Fibroblast of lung (primary cell): Measurements from ENCODE around the gene SHROOM4.

ENCODE experiments used
- CTCF ChIP-seq, 2 donors: IDR thresholded peaks in 1 of 2; conservative IDR thresholded peaks in 1 of 2; 1 replicate in 1 of 2; 2 replicates in 1 of 2; pipeline ENCODE4 v1.5.1; 2011 to 2012; ENCODE audit warnings: low read length in 2 of 2, control low read depth in 1 of 2, inconsistent platforms in 1 of 2, low read depth in 1 of 2, mild to moderate bottlenecking in 1 of 2
- EZH2 ChIP-seq: IDR thresholded peaks from 2 replicates; pipeline ENCODE4 v1.5.1; 2012; ENCODE audit warnings: low read length, control low read depth, mild to moderate bottlenecking; ENCODE audit errors: missing control alignments

GRCh38 chrX:50618788-50619558, 195.0 kb downstream of the SHROOM4 start:
- TF ChIP-seq CTCF (conservative IDR thresholded peaks at IDR 0.05 in 1 of 2, IDR thresholded peaks at IDR 0.05 in 1 of 2; ENCODE audit: low read depth in 1 of 2, low read length in 2 of 2) (no peak), EZH2 (no peak)
